ENCODE data around the gene CNTNAP2.
"Not testable (repeated sequence)": the region's sequence is repeated elsewhere in the genome, so short reads cannot be mapped to it uniquely, and the experiment has no call there.

Gene CNTNAP2

DNA sequence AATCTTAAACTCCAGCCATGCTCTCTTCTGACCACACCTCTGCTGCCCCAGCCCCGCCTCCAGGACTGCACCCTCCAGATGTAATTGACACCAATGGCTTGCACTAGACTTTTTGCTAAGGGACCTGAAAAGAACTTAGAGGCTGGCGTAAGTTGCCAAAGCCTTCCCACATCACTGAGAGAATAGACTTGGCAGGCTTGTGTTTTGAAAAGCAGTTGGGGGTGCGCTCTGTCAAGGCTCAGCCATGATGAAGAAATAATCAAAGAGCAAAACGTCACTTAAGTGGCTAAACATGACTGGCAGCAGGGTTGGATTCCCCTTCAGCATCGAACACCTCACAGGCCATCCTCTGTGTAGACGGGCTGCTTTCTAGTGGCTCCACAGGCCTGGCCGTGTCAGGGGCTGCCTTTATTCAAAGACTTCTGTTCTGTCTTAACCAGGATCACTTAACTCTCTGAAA, 2278.8 kb downstream of the CNTNAP2 start:
- DNase-seq: no peak

- DNase-seq: no peak
Observed at GRCh38 chr7:148395990-148396716, 2279.6 kb downstream of the CNTNAP2 start.

DNA sequence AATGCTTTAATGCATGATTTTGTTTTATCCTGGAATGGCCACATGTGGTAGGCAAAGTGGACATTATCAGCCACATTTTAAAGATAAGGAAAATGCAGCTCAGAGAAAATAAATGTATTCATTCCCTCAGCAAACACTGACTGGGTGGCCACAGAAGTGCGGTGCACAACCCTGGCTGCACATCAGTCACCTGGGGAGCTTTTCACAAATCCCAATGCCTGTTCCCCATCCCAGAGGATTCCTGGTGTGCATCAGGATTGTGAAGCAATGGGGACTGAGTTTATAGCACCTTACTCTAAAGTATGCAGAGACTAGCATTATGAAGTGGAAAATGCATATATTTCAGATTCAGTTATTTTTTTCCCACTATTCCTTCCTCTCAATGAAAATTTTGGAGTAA, 2280.5 kb downstream of the CNTNAP2 start:
- no peak for DNase-seq

DNA sequence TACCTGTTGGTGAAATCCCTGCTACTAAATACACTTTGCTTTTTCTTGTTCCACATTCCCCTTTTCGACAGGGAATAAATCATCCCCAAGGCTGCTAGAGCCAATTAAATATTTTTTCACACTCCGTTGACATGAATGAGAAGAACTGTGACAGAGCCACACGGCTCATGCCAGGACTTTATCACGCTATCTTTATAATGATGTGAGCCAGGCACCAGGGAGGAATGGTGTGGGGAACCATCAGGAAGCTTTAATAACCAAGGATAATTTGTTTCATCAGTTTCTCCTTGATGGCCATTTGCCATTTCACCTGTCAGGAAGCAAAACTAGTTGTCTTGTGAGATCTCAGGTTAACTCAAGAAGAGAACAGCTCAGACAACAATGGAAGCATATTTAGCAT, 2280.9 kb downstream of the CNTNAP2 start:
- DNase-seq: no peak

DNA sequence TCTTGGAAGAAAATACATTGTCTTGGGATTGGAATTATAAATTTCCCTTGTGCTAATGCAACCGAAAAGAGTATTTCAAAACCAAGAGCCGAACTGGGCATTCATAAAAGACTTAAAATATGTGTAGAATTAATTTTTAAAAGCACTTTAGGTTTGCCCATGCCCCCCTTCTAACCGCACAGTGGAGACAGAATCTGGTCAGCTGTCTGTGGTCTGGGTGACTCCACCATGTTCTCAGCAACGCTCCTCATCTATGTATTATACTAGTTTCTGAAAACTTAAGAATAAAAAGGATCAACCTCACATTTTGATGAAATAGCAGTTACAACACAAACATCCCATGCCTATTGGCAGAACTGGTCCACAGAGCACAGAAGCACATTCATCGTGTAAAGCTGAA, 2281.4 kb downstream of the CNTNAP2 start:
- no peak for DNase-seq

DNA sequence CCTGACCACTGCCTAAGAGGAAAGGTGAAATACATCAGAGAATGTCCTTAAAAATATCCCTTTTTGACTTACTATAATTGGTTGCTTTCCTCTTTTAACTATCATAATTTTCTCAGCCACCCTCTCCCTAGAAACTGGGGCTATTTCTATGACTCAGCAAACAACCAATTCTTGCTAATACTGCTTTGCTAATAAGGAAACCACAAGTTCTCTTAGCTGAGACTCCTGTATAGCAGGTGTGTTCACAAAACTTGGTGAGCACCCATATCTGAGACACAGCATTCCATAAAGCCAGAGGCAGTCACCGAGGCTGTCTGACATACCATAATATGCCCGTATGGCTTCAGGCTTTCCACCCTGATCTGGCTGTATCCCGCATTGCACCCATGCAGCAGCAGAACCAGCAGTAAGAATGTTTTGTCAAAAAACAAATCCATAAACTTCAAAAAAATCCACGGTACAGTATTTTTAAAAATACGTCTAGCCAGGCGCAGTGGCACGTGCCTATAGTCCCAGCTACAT, 2282.3 kb downstream of the CNTNAP2 start:
- DNase-seq: no peak

DNA sequence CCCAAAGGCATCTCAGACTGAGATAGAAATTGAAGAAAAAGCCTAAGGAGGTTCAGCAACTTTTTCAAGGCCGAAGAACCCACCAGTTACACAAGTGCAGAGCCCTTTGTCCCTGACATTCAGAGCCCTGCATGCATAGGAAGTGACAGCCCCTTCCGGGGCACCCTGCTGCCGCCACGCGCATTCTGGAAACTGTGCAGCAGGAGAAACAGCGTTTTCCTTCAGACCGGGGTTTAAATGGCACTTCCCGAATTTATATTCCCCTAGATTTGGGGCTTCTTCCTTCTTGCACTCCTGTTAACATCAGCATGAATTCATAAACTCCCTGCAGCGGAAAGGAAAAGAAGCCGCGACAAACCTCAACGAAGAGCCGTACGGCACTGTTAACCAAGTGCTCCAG, 2283.5 kb downstream of the CNTNAP2 start:
- no peak for DNase-seq

- no peak for DNase-seq
Observed at GRCh38 chr7:148402159-148402558, 2285.6 kb downstream of the CNTNAP2 start.

- no peak for DNase-seq
Observed at GRCh38 chr7:148403466-148403993, 2286.9 kb downstream of the CNTNAP2 start.

- DNase-seq: no peak
Observed at GRCh38 chr7:148408307-148408706, 2291.7 kb downstream of the CNTNAP2 start.

GRCh38 chr7:148410905-148411304, 2294.3 kb downstream of the CNTNAP2 start:
- no peak for DNase-seq

DNA sequence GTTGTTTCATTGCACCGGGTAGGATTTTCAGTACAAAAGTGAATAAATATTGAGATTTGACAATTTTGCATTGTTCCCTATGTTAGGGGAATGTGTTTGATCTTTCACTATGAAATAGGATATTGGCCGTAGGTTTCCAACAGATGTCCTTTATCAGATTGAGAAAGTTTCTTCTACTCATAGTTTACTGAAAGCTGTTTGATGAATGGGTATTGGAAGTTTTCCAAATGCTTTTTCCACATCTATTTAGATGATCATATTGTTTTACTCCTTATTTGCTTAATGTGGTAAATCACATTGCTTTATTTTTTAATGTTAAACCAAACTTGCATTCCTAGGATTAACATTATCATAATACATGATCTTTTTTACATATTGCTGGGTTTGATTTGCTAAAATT, 2296.1 kb downstream of the CNTNAP2 start:
- DNase-seq: no peak

DNA sequence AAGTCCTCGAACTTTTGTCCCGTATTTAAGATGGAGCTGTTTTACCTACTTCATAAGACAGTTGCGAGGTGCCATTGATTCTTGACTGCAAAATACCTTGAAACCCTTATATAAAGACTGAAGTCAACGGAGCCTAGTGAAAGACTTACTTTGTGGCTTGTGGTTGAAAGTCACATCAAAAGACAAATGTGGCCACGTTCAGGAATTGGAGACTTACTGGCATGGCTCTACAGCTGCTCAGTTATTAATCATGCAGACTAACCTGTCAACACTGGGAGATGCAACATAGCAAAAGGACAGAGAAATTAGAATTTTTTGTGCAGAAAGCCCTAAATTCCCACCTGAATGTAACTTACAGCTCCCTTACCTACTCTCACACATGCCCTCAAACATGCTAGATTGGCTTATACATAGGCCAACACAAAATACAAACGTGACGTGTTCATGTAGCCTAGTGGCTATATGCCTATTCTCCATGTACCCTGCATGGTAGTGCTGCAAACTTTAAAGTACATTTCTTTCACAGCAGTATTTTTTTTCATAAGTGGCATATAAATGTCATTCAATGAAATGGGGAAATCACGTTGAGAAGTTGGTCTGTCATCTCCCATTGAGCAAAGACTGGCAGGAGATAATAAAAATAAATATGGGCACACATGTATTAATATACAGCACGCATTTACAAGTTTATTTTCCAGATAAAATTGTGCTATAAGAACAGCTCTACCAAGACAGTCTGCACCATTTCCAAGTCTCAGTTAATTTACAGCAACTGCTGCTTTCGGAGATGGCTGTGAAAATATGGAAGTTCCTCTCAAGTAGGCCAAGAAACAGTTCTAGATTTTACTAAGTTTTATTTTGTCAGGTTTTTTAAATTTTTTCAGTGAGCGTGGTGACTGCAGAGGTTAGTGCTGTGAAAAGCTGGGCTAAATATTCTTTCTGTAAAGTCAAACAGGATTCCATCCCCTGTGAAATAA, 2303.5 kb downstream of the CNTNAP2 start:
- no peak for DNase-seq

GRCh38 chr7:148422030-148422429, 2305.4 kb downstream of the CNTNAP2 start:
- DNase-seq: no peak

DNA sequence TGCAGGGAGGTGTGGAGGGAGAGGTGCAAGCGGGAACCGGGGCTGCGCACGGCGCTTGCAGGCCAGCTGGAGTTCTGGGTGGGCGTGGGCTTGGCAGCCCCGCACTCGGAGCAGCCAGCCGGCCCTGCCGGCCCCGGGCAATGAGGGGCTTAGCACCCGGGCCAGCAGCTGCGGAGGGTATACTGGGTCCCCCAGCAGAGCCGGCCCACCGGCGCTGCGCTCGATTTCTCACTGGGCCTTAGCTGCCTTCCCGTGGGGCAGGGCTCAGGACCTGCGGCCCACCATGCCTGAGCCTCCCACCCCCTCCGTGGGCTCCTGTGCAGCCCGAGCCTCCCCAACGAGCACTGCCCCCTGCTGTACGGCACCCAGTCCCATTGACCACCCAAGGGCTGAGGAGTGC, 2309.8 kb downstream of the CNTNAP2 start:
- DNase-seq: not testable (repeated sequence)

- not testable (repeated sequence) for DNase-seq
Observed at GRCh38 chr7:148430690-148431089, 2314.1 kb downstream of the CNTNAP2 start.

- no peak for DNase-seq
Observed at GRCh38 chr7:148433521-148434180, 2317.1 kb downstream of the CNTNAP2 start.

GRCh38 chr7:148434181-148434757, 2317.7 kb downstream of the CNTNAP2 start:
- DNase-seq: no peak

GRCh38 chr7:148434887-148435286, 2318.3 kb downstream of the CNTNAP2 start:
- no peak for DNase-seq

- no peak for DNase-seq
Observed at GRCh38 chr7:148435715-148436114, 2319.1 kb downstream of the CNTNAP2 start.

DNA sequence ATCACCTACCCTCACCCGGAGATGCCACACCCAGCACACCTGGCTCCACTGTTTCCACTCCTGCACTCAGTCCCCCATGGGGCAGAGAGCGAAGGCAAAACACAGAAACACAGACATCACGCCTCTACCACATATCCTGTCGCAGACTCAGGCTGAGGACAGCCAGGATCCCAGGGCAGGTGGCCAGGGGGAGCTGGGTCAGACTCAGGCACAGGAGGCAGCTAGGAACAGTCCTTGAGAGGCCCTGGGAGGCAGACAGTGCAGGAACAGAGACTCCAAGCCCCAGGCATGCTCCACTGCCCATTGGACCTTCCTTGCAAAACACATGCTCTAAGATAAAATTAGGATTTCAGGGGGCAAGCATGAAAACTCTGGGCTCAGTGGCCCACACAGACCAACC, 2319.5 kb downstream of the CNTNAP2 start:
- DNase-seq: no peak

GRCh38 chr7:148436571-148436970, 2320.0 kb downstream of the CNTNAP2 start:
- no peak for DNase-seq

Data from NCI-H510A (cell line).